GM21619 (cell line): Measurements from ENCODE around the gene NOTCH1.
A peak's percentile ranks its signal among the peaks of the same experiment; 100 is the strongest.

Source experiments
- ATAC-seq: cut with Tn5 transposase; IDR thresholded peaks from one replicate; pipeline ENCODE4 v1.9.1; 2021; ENCODE audit not compliant: unreplicated experiment

NOTCH1 gene

GRCh38 chr9:136486823-136487620 is 58.8 kb downstream of the NOTCH1 start:
- ATAC-seq: no peak

GRCh38 chr9:136486131-136486530 is 59.7 kb downstream of the NOTCH1 start:
- ATAC-seq: no peak

GRCh38 chr9:136485049-136486045 is 60.5 kb downstream of the NOTCH1 start:
- no peak for ATAC-seq

- no peak for ATAC-seq
Measured at GRCh38 chr9:136484153-136485048, 61.4 kb downstream of the NOTCH1 start.

- ATAC-seq: peak; percentile 52
Measured at GRCh38 chr9:136483589-136484152, 62.2 kb downstream of the NOTCH1 start.

- ATAC-seq: peak; percentile 51
Measured at GRCh38 chr9:136482793-136483588, 62.9 kb downstream of the NOTCH1 start, which contains the start of gene SEC16A. TSS of gene SEC16A (minus strand) at chr9:136483040. CDS start at chr9:136477615, 5,425 bp downstream.

GRCh38 chr9:136482046-136482792 is 63.6 kb downstream of the NOTCH1 start:
- no peak for ATAC-seq

- ATAC-seq: no peak
Measured at GRCh38 chr9:136481558-136481957, 64.3 kb downstream of the NOTCH1 start.

GRCh38 chr9:136476369-136477150 is 69.3 kb downstream of the NOTCH1 start:
- ATAC-seq: no peak

- ATAC-seq: no peak
Measured at GRCh38 chr9:136474974-136475865, 70.6 kb downstream of the NOTCH1 start.

- no peak for ATAC-seq
Measured at GRCh38 chr9:136474021-136474640, 71.7 kb downstream of the NOTCH1 start.

GRCh38 chr9:136473354-136473721 is 72.5 kb downstream of the NOTCH1 start:
- no peak for ATAC-seq

GRCh38 chr9:136472640-136473353 is 73.1 kb downstream of the NOTCH1 start:
- no peak for ATAC-seq

GRCh38 chr9:136471802-136472487 is 73.9 kb downstream of the NOTCH1 start:
- ATAC-seq: no peak

- no peak for ATAC-seq
Measured at GRCh38 chr9:136470792-136471469, 74.9 kb downstream of the NOTCH1 start.
